ENCODE results near the gene CHST13.
A peak's percentile ranks its signal among the peaks of the same experiment; 100 is the strongest.

CHST13 gene

GRCh38 chr3:126569390-126569975 lies 45.5 kb downstream of the CHST13 start:
- TF ChIP-seq, protein P1, sequence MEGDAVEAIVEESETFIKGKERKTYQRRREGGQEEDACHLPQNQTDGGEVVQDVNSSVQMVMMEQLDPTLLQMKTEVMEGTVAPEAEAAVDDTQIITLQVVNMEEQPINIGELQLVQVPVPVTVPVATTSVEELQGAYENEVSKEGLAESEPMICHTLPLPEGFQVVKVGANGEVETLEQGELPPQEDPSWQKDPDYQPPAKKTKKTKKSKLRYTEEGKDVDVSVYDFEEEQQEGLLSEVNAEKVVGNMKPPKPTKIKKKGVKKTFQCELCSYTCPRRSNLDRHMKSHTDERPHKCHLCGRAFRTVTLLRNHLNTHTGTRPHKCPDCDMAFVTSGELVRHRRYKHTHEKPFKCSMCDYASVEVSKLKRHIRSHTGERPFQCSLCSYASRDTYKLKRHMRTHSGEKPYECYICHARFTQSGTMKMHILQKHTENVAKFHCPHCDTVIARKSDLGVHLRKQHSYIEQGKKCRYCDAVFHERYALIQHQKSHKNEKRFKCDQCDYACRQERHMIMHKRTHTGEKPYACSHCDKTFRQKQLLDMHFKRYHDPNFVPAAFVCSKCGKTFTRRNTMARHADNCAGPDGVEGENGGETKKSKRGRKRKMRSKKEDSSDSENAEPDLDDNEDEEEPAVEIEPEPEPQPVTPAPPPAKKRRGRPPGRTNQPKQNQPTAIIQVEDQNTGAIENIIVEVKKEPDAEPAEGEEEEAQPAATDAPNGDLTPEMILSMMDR (IDR thresholded peaks at IDR 0.05; ENCODE audit: borderline replicate concordance, control extremely low read depth, extremely low read depth, insufficient read depth, missing control alignments) = no peak

GRCh38 chr3:126570103-126570541 lies 46.2 kb downstream of the CHST13 start:
- TF ChIP-seq, protein P1 (IDR thresholded peaks at IDR 0.05; ENCODE audit: borderline replicate concordance, control extremely low read depth, extremely low read depth, insufficient read depth, missing control alignments) = no peak
- DNase-seq (ENCODE audit: low spot score) = peak; percentile 20
- in situ Hi-C loops (cut with MboI; ENCODE audit: low sequenced_read_pairs, unreplicated experiment) = no loop called here

More at GRCh38 chr3:126569390-126569975, 45.5 kb downstream of the CHST13 start:
- no peak for DNase-seq (ENCODE audit: low spot score)
- in situ Hi-C loops (cut with MboI; ENCODE audit: low sequenced_read_pairs, unreplicated experiment) = no loop called here

DNA sequence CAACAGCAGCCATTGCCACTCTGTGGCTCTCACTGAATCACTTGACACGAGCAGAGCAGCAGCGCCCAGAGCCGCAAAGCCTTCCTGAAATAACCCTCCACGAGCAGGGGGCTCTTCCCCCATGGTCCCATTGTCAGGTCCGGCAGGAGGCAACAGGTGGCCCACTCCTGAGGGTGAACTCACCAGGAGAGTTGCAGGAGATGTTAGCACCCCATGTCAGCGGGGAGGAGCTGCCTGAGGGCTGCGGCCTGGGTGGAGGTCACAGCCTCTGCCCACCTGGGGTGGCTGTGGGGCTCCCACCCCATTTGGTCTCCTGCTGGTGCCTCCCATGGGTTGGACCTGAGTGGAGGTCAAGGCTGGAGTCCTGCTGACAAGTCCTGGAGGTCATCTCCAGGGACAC lies 47.1 kb downstream of the CHST13 start:
- in situ Hi-C loops (cut with MboI; ENCODE audit: low sequenced_read_pairs, unreplicated experiment) = no loop called here
- no peak for DNase-seq (ENCODE audit: low spot score)
- TF ChIP-seq, protein P1 (IDR thresholded peaks at IDR 0.05; ENCODE audit: borderline replicate concordance, control extremely low read depth, extremely low read depth, insufficient read depth, missing control alignments) = no peak

DNA sequence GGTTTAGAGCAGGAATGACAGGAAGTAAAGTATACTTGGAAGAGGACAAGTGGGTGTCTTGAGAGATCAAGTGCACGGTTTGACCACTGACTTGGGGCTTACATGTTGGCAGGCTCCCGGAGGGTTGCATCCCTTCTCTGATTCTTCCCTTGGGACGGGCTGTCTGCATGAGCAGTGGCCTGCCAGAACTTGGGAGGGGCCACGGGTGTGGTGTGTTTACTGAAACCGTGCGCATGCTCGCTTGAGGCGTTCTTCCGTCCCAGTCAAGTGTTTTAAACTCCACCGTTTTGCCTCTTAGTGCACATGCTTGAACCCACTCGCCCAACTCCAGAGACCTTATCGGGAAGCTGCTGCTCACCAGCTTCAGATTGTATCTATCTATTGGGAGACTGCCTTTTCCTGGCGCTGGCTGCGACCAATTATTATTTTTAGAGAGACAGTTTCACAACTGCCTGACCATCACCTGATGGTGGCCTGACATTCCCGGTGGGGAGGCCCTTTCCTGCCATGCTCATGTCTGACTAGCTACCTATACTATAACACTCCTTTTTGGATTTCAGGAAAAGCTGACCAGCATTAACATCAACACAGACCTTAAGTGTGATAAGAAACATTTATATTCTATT lies 49.6 kb downstream of the CHST13 start:
- TF ChIP-seq, protein P1 (IDR thresholded peaks at IDR 0.05; ENCODE audit: borderline replicate concordance, control extremely low read depth, extremely low read depth, insufficient read depth, missing control alignments) = no peak
- DNase-seq (ENCODE audit: low spot score) = no peak
- in situ Hi-C loops (cut with MboI; ENCODE audit: low sequenced_read_pairs, unreplicated experiment) = no loop called here

- no peak for DNase-seq (ENCODE audit: low spot score)
- in situ Hi-C loops (cut with MboI; ENCODE audit: low sequenced_read_pairs, unreplicated experiment) = no loop called here
- TF ChIP-seq, protein P1 (IDR thresholded peaks at IDR 0.05; ENCODE audit: borderline replicate concordance, control extremely low read depth, extremely low read depth, insufficient read depth, missing control alignments) = no peak
These were observed 53.3 kb downstream of the CHST13 start for GRCh38 chr3:126577261-126577660.

GRCh38 chr3:126578702-126579101 lies 54.7 kb downstream of the CHST13 start:
- DNase-seq (ENCODE audit: low spot score) = peak; percentile 15
- TF ChIP-seq, protein P1 (IDR thresholded peaks at IDR 0.05; ENCODE audit: borderline replicate concordance, control extremely low read depth, extremely low read depth, insufficient read depth, missing control alignments) = no peak
- in situ Hi-C loops (cut with MboI; ENCODE audit: low sequenced_read_pairs, unreplicated experiment) = no loop called here
